ENCODE results near the gene IL19. TPM values are rescaled to one million over a fixed set of nuclear protein-coding genes. Genes with fewer than 3 reads are reported as not detected.

Gene IL19
- total and polyA plus RNA-seq, 2 donors from 2014 or later, result 0.41 to 3.6 TPM

DNA sequence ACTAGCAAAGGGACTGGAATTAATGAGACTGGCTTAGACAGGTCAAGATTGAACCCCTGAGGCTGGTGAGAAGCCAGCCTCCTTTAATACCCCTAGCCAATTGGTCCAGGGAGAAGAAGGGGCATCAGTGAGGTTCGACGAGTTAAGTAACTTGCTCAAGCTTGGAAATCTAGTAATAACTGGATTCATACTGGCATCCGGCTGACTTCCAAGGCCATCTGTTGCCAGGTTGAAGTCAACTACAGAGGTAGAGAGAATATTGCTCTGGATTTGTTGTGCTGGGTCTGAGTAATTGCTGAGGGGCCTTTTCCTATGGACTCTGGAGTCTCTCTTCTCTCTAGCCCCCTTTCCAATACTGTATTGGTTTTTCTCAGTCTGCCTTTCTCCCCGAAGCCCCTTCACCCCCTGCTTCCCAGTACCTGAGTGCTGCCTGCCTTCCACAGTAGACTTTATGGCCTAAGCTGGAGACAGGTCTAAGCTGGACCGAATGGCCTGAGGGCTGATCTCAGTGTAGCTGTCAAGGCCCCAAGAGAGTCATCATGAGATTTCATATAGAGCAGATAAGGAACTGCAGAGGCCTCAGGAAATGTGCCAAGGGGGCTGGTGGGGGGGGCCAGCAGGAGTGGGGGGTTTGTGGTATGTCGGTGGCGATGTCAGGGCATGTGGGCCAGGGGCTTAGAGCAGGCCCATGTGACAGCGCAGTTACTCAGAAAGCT lies 42.4 kb upstream of the IL19 start:
- H3K4me1 ChIP-seq (ENCODE audit: control insufficient read depth in 2 of 3, insufficient read depth in 2 of 3, low read depth in 1 of 3, low read length in 3 of 3), result peaks cover 0 to 38% (median 37%) of the 10 kb centered on the region in 3 donors
- TF ChIP-seq, protein P1, sequence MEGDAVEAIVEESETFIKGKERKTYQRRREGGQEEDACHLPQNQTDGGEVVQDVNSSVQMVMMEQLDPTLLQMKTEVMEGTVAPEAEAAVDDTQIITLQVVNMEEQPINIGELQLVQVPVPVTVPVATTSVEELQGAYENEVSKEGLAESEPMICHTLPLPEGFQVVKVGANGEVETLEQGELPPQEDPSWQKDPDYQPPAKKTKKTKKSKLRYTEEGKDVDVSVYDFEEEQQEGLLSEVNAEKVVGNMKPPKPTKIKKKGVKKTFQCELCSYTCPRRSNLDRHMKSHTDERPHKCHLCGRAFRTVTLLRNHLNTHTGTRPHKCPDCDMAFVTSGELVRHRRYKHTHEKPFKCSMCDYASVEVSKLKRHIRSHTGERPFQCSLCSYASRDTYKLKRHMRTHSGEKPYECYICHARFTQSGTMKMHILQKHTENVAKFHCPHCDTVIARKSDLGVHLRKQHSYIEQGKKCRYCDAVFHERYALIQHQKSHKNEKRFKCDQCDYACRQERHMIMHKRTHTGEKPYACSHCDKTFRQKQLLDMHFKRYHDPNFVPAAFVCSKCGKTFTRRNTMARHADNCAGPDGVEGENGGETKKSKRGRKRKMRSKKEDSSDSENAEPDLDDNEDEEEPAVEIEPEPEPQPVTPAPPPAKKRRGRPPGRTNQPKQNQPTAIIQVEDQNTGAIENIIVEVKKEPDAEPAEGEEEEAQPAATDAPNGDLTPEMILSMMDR (IDR thresholded peaks at IDR 0.05; ENCODE audit: borderline replicate concordance, extremely low read depth, insufficient read depth), result no peak
- H3K4me3 ChIP-seq (ENCODE audit: low read length in 3 of 3), result no peak overlapping the region
- no peak overlapping the region for H3K9ac ChIP-seq (ENCODE audit: low read length in 3 of 3)
- intact Hi-C loops (cut with DNase I), result no loop called here
- H3K9me3 ChIP-seq (ENCODE audit: control insufficient read depth in 2 of 3, insufficient read depth in 1 of 3, low read length in 3 of 3), result no peaks in the 10 kb centered on the region
- peaks cover 3 to 31% (median 25%) of the 10 kb centered on the region in 3 donors for H3K36me3 ChIP-seq (ENCODE audit: control insufficient read depth in 2 of 3, insufficient read depth in 3 of 3, low read length in 3 of 3)
- DNase-seq, result no peak
- no peak for FAIRE-seq
- H3K27ac ChIP-seq (ENCODE audit: low read depth in 2 of 2, low read length in 2 of 2), result no peak overlapping the region
- no peaks in the 10 kb centered on the region for H3K27me3 ChIP-seq (ENCODE audit: control insufficient read depth, insufficient read depth, low read length)

DNA sequence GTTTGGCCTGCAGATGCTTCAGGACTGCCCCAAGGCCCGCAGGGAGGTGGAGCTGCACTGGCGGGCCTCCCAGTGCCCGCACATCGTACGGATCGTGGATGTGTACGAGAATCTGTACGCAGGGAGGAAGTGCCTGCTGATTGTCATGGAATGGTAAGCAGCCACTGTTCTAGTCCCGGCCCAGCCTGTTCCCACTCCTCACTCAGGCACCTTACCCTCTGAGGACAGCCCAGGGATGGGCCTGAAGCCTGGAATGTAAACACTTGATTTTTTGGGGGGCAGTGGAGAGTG lies 41.9 kb upstream of the IL19 start:
- H3K27ac ChIP-seq (ENCODE audit: low read depth in 2 of 2, low read length in 2 of 2), result no peak overlapping the region
- no peak overlapping the region for H3K9ac ChIP-seq (ENCODE audit: low read length in 3 of 3)
- peaks cover 0 to 33% (median 32%) of the 10 kb centered on the region in 3 donors for H3K4me1 ChIP-seq (ENCODE audit: control insufficient read depth in 2 of 3, insufficient read depth in 2 of 3, low read depth in 1 of 3, low read length in 3 of 3)
- intact Hi-C loops (cut with DNase I), result no loop called here
- DNase-seq, result no peak
- TF ChIP-seq, protein P1 (IDR thresholded peaks at IDR 0.05; ENCODE audit: borderline replicate concordance, extremely low read depth, insufficient read depth), result no peak
- no peaks in the 10 kb centered on the region for H3K27me3 ChIP-seq (ENCODE audit: control insufficient read depth, insufficient read depth, low read length)
- H3K9me3 ChIP-seq (ENCODE audit: control insufficient read depth in 2 of 3, insufficient read depth in 1 of 3, low read length in 3 of 3), result no peaks in the 10 kb centered on the region
- no peak overlapping the region for H3K4me3 ChIP-seq (ENCODE audit: low read length in 3 of 3)
- peaks cover 3 to 32% (median 25%) of the 10 kb centered on the region in 3 donors for H3K36me3 ChIP-seq (ENCODE audit: control insufficient read depth in 2 of 3, insufficient read depth in 3 of 3, low read length in 3 of 3)
- FAIRE-seq, result no peak

DNA sequence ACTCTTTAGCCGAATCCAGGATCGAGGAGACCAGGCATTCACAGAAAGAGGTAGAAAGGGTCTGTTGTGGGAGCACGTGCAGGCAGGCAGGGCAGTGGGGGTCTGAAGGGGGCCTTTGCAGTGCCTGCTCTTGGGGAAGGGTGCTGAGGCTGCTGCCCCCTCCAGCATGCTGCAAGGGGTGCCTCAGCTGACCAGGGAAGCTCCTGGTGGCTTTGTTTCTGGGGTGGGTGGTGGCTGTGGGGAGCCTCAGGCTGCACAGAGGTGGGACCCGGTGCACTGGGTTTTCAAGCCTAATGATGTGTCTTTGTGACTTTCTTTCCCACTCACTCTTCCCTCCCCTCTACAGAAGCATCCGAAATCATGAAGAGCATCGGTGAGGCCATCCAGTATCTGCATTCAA lies 41.5 kb upstream of the IL19 start:
- no peak overlapping the region for H3K27ac ChIP-seq (ENCODE audit: low read depth in 2 of 2, low read length in 2 of 2)
- intact Hi-C loops (cut with DNase I), result no loop called here

More for the DNA sequence above, 41.5 kb upstream of the IL19 start:
- H3K27me3 ChIP-seq (ENCODE audit: control insufficient read depth, insufficient read depth, low read length), result no peaks in the 10 kb centered on the region
- no peak overlapping the region for H3K9ac ChIP-seq (ENCODE audit: low read length in 3 of 3)
- H3K4me1 ChIP-seq (ENCODE audit: control insufficient read depth in 2 of 3, insufficient read depth in 2 of 3, low read depth in 1 of 3, low read length in 3 of 3), result peaks cover 0 to 30% (median 28%) of the 10 kb centered on the region in 3 donors
- peaks cover 3 to 32% (median 25%) of the 10 kb centered on the region in 3 donors for H3K36me3 ChIP-seq (ENCODE audit: control insufficient read depth in 2 of 3, insufficient read depth in 3 of 3, low read length in 3 of 3)
- no peak overlapping the region for H3K4me3 ChIP-seq (ENCODE audit: low read length in 3 of 3)
- DNase-seq (no peak), FAIRE-seq (no peak)
- H3K9me3 ChIP-seq (ENCODE audit: control insufficient read depth in 2 of 3, insufficient read depth in 1 of 3, low read length in 3 of 3), result no peaks in the 10 kb centered on the region
- TF ChIP-seq, protein P1 (IDR thresholded peaks at IDR 0.05; ENCODE audit: borderline replicate concordance, extremely low read depth, insufficient read depth), result no peak
